HL-60 (cell line): Measurements from ENCODE around the gene TCTN1.

Experiments
- CTCF ChIP-seq: IDR thresholded peaks from one replicate; pipeline ENCODE4 v1.5.1; 2011; ENCODE audit warnings: low read length, control low read depth, inconsistent platforms; ENCODE audit not compliant: insufficient read depth
- GABPA ChIP-seq: IDR thresholded peaks from 2 replicates; pipeline ENCODE4 v1.6.1; 2012; ENCODE audit warnings: low read depth
- POLR2AphosphoS5 ChIP-seq: IDR thresholded peaks from 2 replicates; pipeline ENCODE4 v1.6.1; 2012; ENCODE audit warnings: low read depth
- REST ChIP-seq: IDR thresholded peaks from 2 replicates; pipeline ENCODE4 v1.6.1; 2012; ENCODE audit warnings: low read depth; ENCODE audit not compliant: insufficient replicate concordance

GRCh38 chr12:110616471-110617115 lies 2.7 kb downstream of the TCTN1 start:
- TF ChIP-seq CTCF, result no peak
- TF ChIP-seq GABPA, result no peak
- no peak for TF ChIP-seq POLR2AphosphoS5
- TF ChIP-seq REST, result no peak
